GM21515 (cell line): Measurements from ENCODE around the gene DNAJC17.

Source experiments
- ATAC-seq: cut with Tn5 transposase; IDR thresholded peaks from one replicate; pipeline ENCODE4 v1.9.1; 2021; ENCODE audit not compliant: unreplicated experiment

The DNAJC17 gene

GRCh38 chr15:40830884-40831283 lies 23.6 kb upstream of the DNAJC17 start:
- no peak for ATAC-seq

GRCh38 chr15:40829115-40829514 lies 21.8 kb upstream of the DNAJC17 start:
- ATAC-seq, result no peak

- ATAC-seq, result no peak
These were observed 21.3 kb upstream of the DNAJC17 start, which contains the start of gene PPP1R14D for GRCh38 chr15:40828447-40829036. Gene PPP1R14D, minus strand, starts transcription at chr15:40828708. Its CDS starts 67 bp downstream, at chr15:40828641.

- no peak for ATAC-seq
These were observed 19.3 kb upstream of the DNAJC17 start for GRCh38 chr15:40826423-40827075.

- no peak for ATAC-seq
These were observed 18.6 kb upstream of the DNAJC17 start for GRCh38 chr15:40825661-40826422.

GRCh38 chr15:40823572-40824343 lies 16.5 kb upstream of the DNAJC17 start:
- ATAC-seq, result no peak

- ATAC-seq, result no peak
These were observed 13.9 kb upstream of the DNAJC17 start for GRCh38 chr15:40821195-40821594.

GRCh38 chr15:40819048-40819447 lies 11.8 kb upstream of the DNAJC17 start:
- ATAC-seq, result no peak

- no peak for ATAC-seq
These were observed 7.9 kb upstream of the DNAJC17 start for GRCh38 chr15:40815042-40815698.

- ATAC-seq, result no peak
These were observed 5.6 kb upstream of the DNAJC17 start for GRCh38 chr15:40812721-40813425.

GRCh38 chr15:40808861-40809450 lies 1.7 kb upstream of the DNAJC17 start:
- ATAC-seq, result no peak

- no peak for ATAC-seq
These were observed 702 bp upstream of the DNAJC17 start for GRCh38 chr15:40807888-40808461.

- peak; percentile 7 for ATAC-seq
These were observed 623 bp downstream of the DNAJC17 start for GRCh38 chr15:40806672-40807027.

GRCh38 chr15:40803688-40804087 lies 3.6 kb downstream of the DNAJC17 start:
- ATAC-seq, result no peak

GRCh38 chr15:40803076-40803475 lies 4.2 kb downstream of the DNAJC17 start:
- no peak for ATAC-seq

GRCh38 chr15:40799523-40799922 lies 7.8 kb downstream of the DNAJC17 start:
- no peak for ATAC-seq

- no peak for ATAC-seq
These were observed 10.8 kb downstream of the DNAJC17 start for GRCh38 chr15:40796512-40796911.

- no peak for ATAC-seq
These were observed 11.2 kb downstream of the DNAJC17 start for GRCh38 chr15:40796041-40796440.

GRCh38 chr15:40793216-40793989 lies 13.9 kb downstream of the DNAJC17 start:
- no peak for ATAC-seq
